HEK293 (cell line): ENCODE results near the gene ADAMTSL4.

Experiments used
- CTCF ChIP-seq: fragments of 450-650 bp; formaldehyde crosslinking; IDR thresholded peaks from 2 replicates; pipeline ENCODE4 v1.5.1; 2016; ENCODE audit warnings: missing biosample characterization, missing genetic modification characterization
- REST ChIP-seq: fragments of 450-650 bp; formaldehyde crosslinking; IDR thresholded peaks from 2 replicates; pipeline ENCODE4 v1.5.1; 2016; ENCODE audit warnings: missing biosample characterization, missing genetic modification characterization
- ZNF510 ChIP-seq: fragments of 450-650 bp; formaldehyde crosslinking; IDR thresholded peaks from 2 replicates; pipeline ENCODE4 v1.5.1; 2018; ENCODE audit warnings: mild to moderate bottlenecking, missing genetic modification characterization, missing biosample characterization; ENCODE audit not compliant: insufficient replicate concordance
- ZNF777 ChIP-seq: fragments of 450-650 bp; formaldehyde crosslinking; IDR thresholded peaks from 2 replicates; pipeline ENCODE4 v1.5.1; 2017; ENCODE audit warnings: missing biosample characterization, missing genetic modification characterization, borderline replicate concordance
- ZNF792 ChIP-seq: fragments of 450-650 bp; formaldehyde crosslinking; IDR thresholded peaks from 2 replicates; pipeline ENCODE4 v1.5.1; 2016; ENCODE audit warnings: missing biosample characterization, missing genetic modification characterization
- ZSCAN18 ChIP-seq: fragments of 450-650 bp; formaldehyde crosslinking; IDR thresholded peaks from 2 replicates; pipeline ENCODE4 v1.5.1; 2016; ENCODE audit warnings: missing biosample characterization, missing genetic modification characterization

GRCh38 chr1:150596095-150596892, 47.1 kb downstream of the ADAMTSL4 start:
- TF ChIP-seq ZNF792 (tag by site-specific recombination) (no peak), CTCF (tag by site-specific recombination) (no peak), REST (tag by site-specific recombination) (no peak), ZNF510 (tag by site-specific recombination) (no peak), ZSCAN18 (tag by site-specific recombination) (no peak), ZNF777 (tag by site-specific recombination) (no peak)
